Parietal lobe (tissue), 1 donor: Measurements from ENCODE around the gene PSMB2. TPM values are rescaled to one million over a fixed set of nuclear protein-coding genes. Genes with fewer than 3 reads are reported as not detected.

Experiments
- total RNA-seq: library from RNA; depleted of rRNA; stranded (reverse); fragments of >200 nt; gene quantifications from one replicate; pipeline ENCODE4 v1.2.3, GENCODE V29; 2014

PSMB2 gene
- 22.2 TPM for total RNA-seq

GRCh38 chr1:35641233-35641866 lies at the start of gene PSMB2:
PSMB2 (minus strand) TSS chr1:35641526; CDS start chr1:35641432, 94 bp downstream.

GRCh38 chr1:35573198-35574124 lies 67.9 kb downstream of the PSMB2 start, which contains the start of gene TFAP2E:
TFAP2E (plus strand) TSS chr1:35573314; CDS start chr1:35573578, 264 bp downstream.

GRCh38 chr1:35557611-35558373 lies 83.5 kb downstream of the PSMB2 start, which contains the start of gene NCDN:
NCDN (plus strand) TSS chr1:35557799; CDS start chr1:35558191, 392 bp downstream.

GRCh38 chr1:35557118-35557610 lies 84.2 kb downstream of the PSMB2 start, which contains the start of gene KIAA0319L:
KIAA0319L (minus strand) TSS chr1:35557403; CDS start chr1:35554491, 2,912 bp downstream.

Other genes starting within 250 kb of the PSMB2 start
- gene KIAA0319L, start 84.1 kb downstream of the PSMB2 start, total RNA-seq = 80.4 TPM
- gene NCDN, start 83.7 kb downstream of the PSMB2 start, total RNA-seq = 79.5 TPM
- 0.31 TPM for gene TFAP2E, start 68.2 kb downstream of the PSMB2 start, total RNA-seq
- 63.5 TPM for gene C1orf216, start 77.4 kb upstream of the PSMB2 start, total RNA-seq
- gene CLSPN, start 128.5 kb upstream of the PSMB2 start, total RNA-seq = 4.4 TPM
- gene AGO4, start 166.5 kb upstream of the PSMB2 start, total RNA-seq = 122 TPM
- 33.5 TPM for gene AGO1, start 241.7 kb upstream of the PSMB2 start, total RNA-seq